Measurements from ENCODE around the gene CLASP2. TPM values are rescaled to one million over a fixed set of nuclear protein-coding genes. Genes with fewer than 3 reads are reported as not detected.

CLASP2 gene
- total and polyA plus RNA-seq, 7 donors = 7.3 to 71.9 (median 37.7) TPM

- TF ChIP-seq CTCF (IDR thresholded peaks at IDR 0.05) = no peak
- H3K36me3 ChIP-seq (ENCODE audit: insufficient read depth in 1 of 2, low read depth in 1 of 2) = peaks cover 0 to 17% of the 10 kb centered on the region in 2 donors
- peaks cover 8% of the 10 kb centered on the region for H3K4me1 ChIP-seq
- intact Hi-C loops (cut with DNase I) = no loop called here
- no peak for DNase-seq
- H3K9me3 ChIP-seq = no peaks in the 10 kb centered on the region
- no peak overlapping the region for H3K4me3 ChIP-seq
- no peaks in the 10 kb centered on the region for H3K27me3 ChIP-seq (ENCODE audit: insufficient read depth in 3 of 3, low read length in 2 of 3)
- H3K27ac ChIP-seq = no peak overlapping the region
- ATAC-seq = no peak
- WGBS, 3 donors = 90 to 91% (median 90%) methylated on average over 3 of the region's 3 CpGs
These were observed 83.8 kb downstream of the CLASP2 start for GRCh38 chr3:33634262-33634661.

- TF ChIP-seq CTCF (IDR thresholded peaks at IDR 0.05) = no peak
- Histone ChIP-seq H3K9me3 (no peaks in the 10 kb centered on the region), H3K27me3 (ENCODE audit: insufficient read depth in 3 of 3, low read length in 2 of 3) (no peaks in the 10 kb centered on the region), H3K27ac (no peak overlapping the region), H3K4me3 (no peak overlapping the region), H3K36me3 (ENCODE audit: insufficient read depth in 1 of 2, low read depth in 1 of 2) (peaks cover 0 to 35% of the 10 kb centered on the region in 2 donors), H3K4me1 (peaks cover 8% of the 10 kb centered on the region)
- no peak for ATAC-seq
- no peak for DNase-seq
- WGBS, 3 donors = 64 to 79% (median 64%) methylated on average over 1 of the region's 1 CpG
- intact Hi-C loops (cut with DNase I) = no loop called here
These were observed 88.8 kb downstream of the CLASP2 start for GRCh38 chr3:33629219-33629618.

- DNase-seq (no peak), ATAC-seq (no peak)
- H3K27ac ChIP-seq = no peak overlapping the region
- H3K9me3 ChIP-seq = no peaks in the 10 kb centered on the region
- intact Hi-C loops (cut with DNase I) = no loop called here
- peaks cover 4% of the 10 kb centered on the region for H3K4me1 ChIP-seq
- H3K27me3 ChIP-seq (ENCODE audit: insufficient read depth in 3 of 3, low read length in 2 of 3) = no peaks in the 10 kb centered on the region
- H3K4me3 ChIP-seq = no peak overlapping the region
- TF ChIP-seq CTCF (IDR thresholded peaks at IDR 0.05) = no peak
- H3K36me3 ChIP-seq (ENCODE audit: insufficient read depth in 1 of 2, low read depth in 1 of 2) = peaks cover 2 to 53% of the 10 kb centered on the region in 2 donors
These were observed 93.3 kb downstream of the CLASP2 start for GRCh38 chr3:33624756-33625155.

GRCh38 chr3:33613041-33613440, 105.0 kb downstream of the CLASP2 start:
- Histone ChIP-seq H3K27me3 (ENCODE audit: insufficient read depth in 3 of 3, low read length in 2 of 3) (no peaks in the 10 kb centered on the region), H3K36me3 (ENCODE audit: insufficient read depth in 1 of 2, low read depth in 1 of 2) (peaks cover 0 to 56% of the 10 kb centered on the region in 2 donors), H3K4me1 (no peaks in the 10 kb centered on the region), H3K4me3 (no peak overlapping the region), H3K9me3 (no peaks in the 10 kb centered on the region), H3K27ac (no peak overlapping the region)
- no peak for TF ChIP-seq CTCF (IDR thresholded peaks at IDR 0.05)
- DNase-seq (no peak), ATAC-seq (no peak)
- 97 to 100% (median 100%) methylated on average over 1 of the region's 1 CpG for WGBS, 3 donors
- intact Hi-C loops (cut with DNase I) = no loop called here

- intact Hi-C loops (cut with DNase I) = no loop called here
- Histone ChIP-seq H3K27me3 (ENCODE audit: insufficient read depth in 3 of 3, low read length in 2 of 3) (no peaks in the 10 kb centered on the region), H3K4me1 (no peaks in the 10 kb centered on the region), H3K4me3 (no peak overlapping the region), H3K27ac (no peak overlapping the region), H3K36me3 (ENCODE audit: insufficient read depth in 1 of 2, low read depth in 1 of 2) (peaks cover 0 to 57% of the 10 kb centered on the region in 2 donors), H3K9me3 (no peaks in the 10 kb centered on the region)
- no peak for ATAC-seq
- WGBS, 3 donors = 93 to 100% (median 95%) methylated on average over 1 of the region's 1 CpG
- DNase-seq = no peak
- no peak for TF ChIP-seq CTCF (IDR thresholded peaks at IDR 0.05)
These were observed 105.4 kb downstream of the CLASP2 start for GRCh38 chr3:33612607-33613006.
